Naive thymus-derived CD8-positive, alpha-beta T cell (primary cell): ENCODE data around the gene LPP. TPM values are rescaled to one million over a fixed set of nuclear protein-coding genes. Genes with fewer than 3 reads are reported as not detected.

Source experiments
- ATAC-seq, 2 donors: fragments of 150-1000 bp; cut with Tn5 transposase in 1 of 2; sonication (Bioruptor Pico), chemical (Tn5 transposase) in 1 of 2; 1 replicate in 1 of 2; 2 replicates in 1 of 2; pipeline ENCODE4 v1.10.0; 2021; ENCODE audit warnings: mild to moderate bottlenecking in 2 of 2, moderate library complexity in 2 of 2
- POLR2A ChIA-PET: fragments of 350-600 bp; sonication (Branson Sonifier 250); formaldehyde crosslinking; loops from one replicate; lab custom pipeline; 2021; ENCODE audit warnings: antibody characterized with exemption; lab: Charles Lee
- DNase-seq, 10 donors: peaks; one replicate each; pipeline versions ENCODE4 v3.0.0 to v3.0.0-alpha.2; 2020 to 2022
- H3K27ac Mint-ChIP-seq, 10 donors: one replicate each; pipeline ENCODE4 v1.8.0; 2020 to 2022; ENCODE audit warnings: mild to moderate bottlenecking in 10 of 10, mixed read lengths in 10 of 10, moderate library complexity in 4 of 10, inconsistent platforms in 1 of 10
- H3K27me3 Mint-ChIP-seq, 5 donors: one replicate each; pipeline ENCODE4 v1.8.0; 2021 to 2022; ENCODE audit warnings: mixed read lengths in 5 of 5
- H3K36me3 Mint-ChIP-seq, 3 donors: one replicate each; pipeline ENCODE4 v1.8.0; 2020 to 2022; ENCODE audit warnings: mixed read lengths in 3 of 3, mild to moderate bottlenecking in 2 of 3, inconsistent platforms in 1 of 3
- H3K4me1 Mint-ChIP-seq, 4 donors: one replicate each; pipeline ENCODE4 v1.8.0; 2021 to 2022; ENCODE audit warnings: mixed read lengths in 4 of 4
- H3K4me3 Mint-ChIP-seq, 10 donors: one replicate each; pipeline ENCODE4 v1.8.0; 2020 to 2022; ENCODE audit warnings: mild to moderate bottlenecking in 10 of 10, mixed read lengths in 10 of 10, moderate library complexity in 6 of 10, inconsistent platforms in 1 of 10
- H3K9me3 Mint-ChIP-seq, 9 donors: one replicate each; pipeline ENCODE4 v1.8.0; 2020 to 2022; ENCODE audit warnings: mixed read lengths in 9 of 9, mild to moderate bottlenecking in 3 of 9, inconsistent platforms in 1 of 9, moderate library complexity in 1 of 9
- polyA plus RNA-seq, 3 donors: library from polyadenylated mRNA; unstranded; fragments of 300-500 nt; fragmentation: Illumina TruSeq; gene quantifications; one replicate each; pipeline ENCODE4 v1.2.3, GENCODE V29; 2021
- total RNA-seq, 8 experiments: library from RNA in 2 of 8; stranded (reverse) in 2 of 8; gene quantifications; one replicate each; pipeline ENCODE4 v1.2.3 and lab custom pipeline; 2021 to 2026

LPP gene
- total and polyA plus RNA-seq, 5 experiments from 2014 or later = 4.9 to 12.5 (median 7.7) TPM

DNA sequence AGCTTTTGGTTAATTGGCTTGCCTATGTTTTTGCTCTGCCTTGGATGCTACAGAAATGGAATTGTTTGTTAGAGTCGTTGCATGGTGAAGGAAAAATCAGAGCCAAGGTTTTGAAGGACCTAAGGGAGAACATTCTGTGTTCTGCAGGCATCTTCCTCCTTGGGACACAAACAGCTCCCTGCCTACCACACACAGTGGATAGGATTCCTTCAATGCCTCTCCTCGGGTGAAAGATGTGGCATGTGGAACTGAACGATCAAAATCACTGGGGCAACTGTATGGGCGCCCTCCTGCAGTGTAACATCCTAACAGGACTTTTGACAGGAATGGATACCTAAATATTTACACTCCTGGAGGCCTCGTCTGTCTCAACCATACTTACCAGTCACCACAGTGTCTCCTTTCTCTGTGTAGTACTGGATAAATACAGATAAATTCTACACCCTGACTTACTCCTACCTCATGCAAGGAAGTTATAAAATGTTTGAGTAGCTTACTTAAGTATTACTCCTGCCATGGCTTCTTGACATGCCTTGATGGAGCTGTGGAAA lies 100.6 kb downstream of the LPP start:
- H3K27ac Mint-ChIP-seq = no peak overlapping the region
- peaks cover 0 to 28% (median 8%) of the 10 kb centered on the region in 3 donors for H3K36me3 Mint-ChIP-seq
- no peak overlapping the region for H3K4me3 Mint-ChIP-seq
- peaks cover 0 to 3% (median 0%) of the 10 kb centered on the region in 9 donors for H3K9me3 Mint-ChIP-seq
- H3K27me3 Mint-ChIP-seq = no peaks in the 10 kb centered on the region
- DNase-seq (no peak), ATAC-seq (no peak)
- H3K4me1 Mint-ChIP-seq = peaks cover 9 to 28% (median 12%) of the 10 kb centered on the region in 4 donors
- POLR2A ChIA-PET = no interaction called here

DNA sequence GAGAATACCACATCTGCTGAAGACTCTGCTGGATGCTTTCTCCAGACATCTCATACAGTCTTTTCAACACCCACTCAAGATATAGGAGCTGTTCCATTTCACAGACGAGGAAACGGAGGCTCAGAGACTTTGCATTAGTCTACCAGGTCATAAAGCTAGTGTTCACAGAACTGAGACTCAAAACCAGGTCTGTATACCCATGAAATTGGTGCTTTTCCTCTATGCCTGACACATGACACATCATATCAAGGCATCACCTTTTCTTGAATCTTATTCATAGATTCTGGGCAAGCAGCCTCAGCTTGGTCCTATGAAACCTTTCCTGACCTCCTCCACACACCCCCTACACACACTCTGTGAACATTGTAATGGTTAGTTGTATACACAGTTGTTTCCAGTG lies 101.2 kb downstream of the LPP start:
- H3K9me3 Mint-ChIP-seq = peaks cover 0 to 3% (median 0%) of the 10 kb centered on the region in 9 donors
- peaks cover 9 to 28% (median 12%) of the 10 kb centered on the region in 4 donors for H3K4me1 Mint-ChIP-seq
- POLR2A ChIA-PET = no interaction called here
- H3K27ac Mint-ChIP-seq = no peak overlapping the region
- peaks cover 0 to 29% (median 8%) of the 10 kb centered on the region in 3 donors for H3K36me3 Mint-ChIP-seq
- H3K4me3 Mint-ChIP-seq = no peak overlapping the region
- DNase-seq (no peak), ATAC-seq (no peak)
- H3K27me3 Mint-ChIP-seq = no peaks in the 10 kb centered on the region

DNA sequence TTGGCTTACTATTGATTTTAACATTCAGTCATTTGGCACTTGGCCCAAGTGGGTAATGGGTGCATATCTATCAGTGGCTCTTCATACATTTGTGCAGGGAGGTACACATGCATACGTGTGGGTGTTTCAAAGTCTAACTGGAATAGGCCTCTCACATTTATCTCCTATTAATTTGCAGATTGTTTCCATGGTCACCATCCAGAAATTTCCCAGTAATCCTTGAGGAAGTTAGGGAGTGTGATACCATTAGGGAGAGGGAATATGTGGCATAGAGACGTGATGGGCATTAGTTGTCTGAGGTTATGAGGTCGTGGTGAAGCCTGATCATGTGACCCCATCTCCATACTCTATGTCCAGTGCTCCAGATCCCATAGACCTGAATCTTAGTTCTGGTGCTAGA lies 102.8 kb downstream of the LPP start:
- ATAC-seq (no peak), DNase-seq (no peak)
- POLR2A ChIA-PET = no interaction called here
- Mint-ChIP-seq H3K4me3 (no peak overlapping the region), H3K4me1 (peaks cover 7 to 25% (median 9%) of the 10 kb centered on the region in 4 donors), H3K27ac (no peak overlapping the region), H3K36me3 (peaks cover 0 to 27% (median 5%) of the 10 kb centered on the region in 3 donors), H3K27me3 (no peaks in the 10 kb centered on the region), H3K9me3 (peaks cover 0 to 3% (median 0%) of the 10 kb centered on the region in 9 donors)

DNA sequence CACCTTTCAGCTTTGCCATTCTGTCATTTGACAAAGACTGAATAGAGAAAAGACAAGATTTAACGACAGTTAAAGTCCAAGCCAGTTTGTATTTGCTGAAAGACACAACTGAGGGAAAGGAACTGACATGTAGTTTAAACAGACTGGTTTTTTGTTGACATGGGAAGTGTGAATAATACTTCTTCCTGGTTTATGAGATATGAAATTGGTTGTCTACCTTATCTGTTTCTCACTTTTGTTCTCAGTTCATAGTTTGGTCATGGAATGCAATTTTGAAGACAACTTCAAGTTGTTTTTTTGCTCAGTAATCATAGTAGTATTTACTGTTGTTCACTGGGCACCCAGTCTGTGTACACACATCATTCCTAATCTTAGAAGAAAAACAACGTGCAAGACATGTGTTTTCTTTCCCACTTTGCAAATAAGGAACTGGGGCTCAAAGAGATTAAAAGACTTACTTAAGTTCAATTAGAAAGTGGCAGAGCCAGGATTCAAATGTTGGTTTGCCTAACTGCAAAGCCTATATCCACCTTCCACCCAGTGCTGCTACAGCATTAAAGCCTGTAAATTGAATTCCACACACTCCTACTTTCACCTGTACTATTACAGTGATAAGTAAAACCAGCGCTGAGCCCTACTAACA lies 103.5 kb downstream of the LPP start:
- H3K4me3 Mint-ChIP-seq = no peak overlapping the region
- no peaks in the 10 kb centered on the region for H3K27me3 Mint-ChIP-seq
- ATAC-seq (no peak), DNase-seq (no peak)
- H3K27ac Mint-ChIP-seq = peak overlapping the region in 1 of 10 donors; percentile 60
- H3K9me3 Mint-ChIP-seq = no peaks in the 10 kb centered on the region
- POLR2A ChIA-PET = no interaction called here
- peaks cover 0 to 22% (median 2%) of the 10 kb centered on the region in 3 donors for H3K36me3 Mint-ChIP-seq
- H3K4me1 Mint-ChIP-seq = peaks cover 7 to 25% (median 9%) of the 10 kb centered on the region in 4 donors

DNA sequence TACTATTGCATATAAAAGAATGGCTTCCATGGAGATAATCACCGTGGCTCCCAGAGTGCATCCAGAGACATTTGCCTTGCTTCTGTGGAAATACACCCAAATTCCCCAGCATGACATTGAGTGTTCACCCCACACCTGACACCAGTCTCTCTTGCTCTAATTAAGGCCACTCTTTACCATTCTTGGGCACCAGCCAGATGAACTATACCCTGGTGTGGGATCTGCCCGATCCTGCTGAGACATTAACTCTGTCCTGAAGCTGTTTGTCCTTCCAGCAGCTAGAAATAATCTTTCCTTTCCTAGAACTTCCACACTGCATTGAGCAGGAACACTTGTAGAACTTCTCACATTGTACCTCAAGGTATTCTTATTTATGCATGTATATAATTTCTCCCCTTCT lies 105.2 kb downstream of the LPP start:
- no peaks in the 10 kb centered on the region for H3K27me3 Mint-ChIP-seq
- peak overlapping the region in 2 of 10 donors; percentile 4 to 44 for H3K27ac Mint-ChIP-seq
- H3K4me1 Mint-ChIP-seq = peaks cover under 1 to 17% (median 6%) of the 10 kb centered on the region in 4 donors
- H3K4me3 Mint-ChIP-seq = no peak overlapping the region
- H3K9me3 Mint-ChIP-seq = no peaks in the 10 kb centered on the region
- DNase-seq (no peak), ATAC-seq (no peak)
- peaks cover 0 to 10% (median 0%) of the 10 kb centered on the region in 3 donors for H3K36me3 Mint-ChIP-seq
- POLR2A ChIA-PET = no interaction called here

DNA sequence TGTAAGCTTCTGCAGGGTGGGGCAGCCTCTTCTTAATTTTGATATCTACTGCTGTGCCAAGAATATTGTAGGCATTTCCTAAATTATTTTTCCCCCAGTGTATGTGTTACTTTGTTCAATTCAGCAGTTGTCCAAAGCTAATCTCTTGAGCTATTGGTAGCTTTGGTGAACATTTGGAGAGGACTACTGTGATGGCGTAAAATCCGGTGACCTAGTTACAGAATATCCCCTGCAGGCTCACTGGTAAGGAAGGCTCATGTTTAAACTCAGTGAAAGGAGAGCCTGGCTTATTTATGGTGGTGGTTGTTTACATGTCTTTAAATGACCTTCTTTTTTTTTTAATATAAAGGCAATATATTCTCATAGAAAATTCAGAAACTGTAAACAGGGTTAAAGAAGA lies 105.6 kb downstream of the LPP start:
- H3K9me3 Mint-ChIP-seq = no peaks in the 10 kb centered on the region
- H3K27me3 Mint-ChIP-seq = no peaks in the 10 kb centered on the region
- ATAC-seq (no peak), DNase-seq (no peak)
- H3K4me3 Mint-ChIP-seq = no peak overlapping the region
- POLR2A ChIA-PET = no interaction called here
- H3K27ac Mint-ChIP-seq = no peak overlapping the region
- peaks cover 0 to 9% (median 0%) of the 10 kb centered on the region in 3 donors for H3K36me3 Mint-ChIP-seq
- peaks cover 0 to 13% (median 6%) of the 10 kb centered on the region in 4 donors for H3K4me1 Mint-ChIP-seq

DNA sequence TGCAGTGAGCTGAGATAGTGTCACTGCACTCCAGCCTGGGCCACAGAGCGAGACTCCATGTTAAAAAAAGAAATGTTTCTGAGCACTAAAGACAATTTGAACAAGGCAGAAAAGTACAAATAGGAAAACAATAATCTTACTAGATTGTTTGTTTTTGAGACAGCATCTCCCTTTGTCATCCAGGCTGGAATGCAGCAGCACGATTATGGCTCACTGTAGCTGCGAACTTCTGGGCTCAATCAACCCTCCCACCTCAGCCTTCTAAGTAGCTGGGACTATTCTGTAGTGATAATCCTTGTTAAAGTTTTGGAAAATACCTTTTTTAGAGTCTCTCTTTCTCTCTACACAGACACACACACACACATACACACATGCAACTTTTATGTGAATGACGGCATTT lies 107.1 kb downstream of the LPP start:
- Mint-ChIP-seq H3K9me3 (no peaks in the 10 kb centered on the region), H3K4me3 (no peak overlapping the region), H3K36me3 (peaks cover 0 to 2% (median 0%) of the 10 kb centered on the region in 3 donors), H3K4me1 (peaks cover 0 to 13% (median 6%) of the 10 kb centered on the region in 4 donors), H3K27ac (no peak overlapping the region), H3K27me3 (no peaks in the 10 kb centered on the region)
- DNase-seq (no peak), ATAC-seq (no peak)
- POLR2A ChIA-PET = no interaction called here

DNA sequence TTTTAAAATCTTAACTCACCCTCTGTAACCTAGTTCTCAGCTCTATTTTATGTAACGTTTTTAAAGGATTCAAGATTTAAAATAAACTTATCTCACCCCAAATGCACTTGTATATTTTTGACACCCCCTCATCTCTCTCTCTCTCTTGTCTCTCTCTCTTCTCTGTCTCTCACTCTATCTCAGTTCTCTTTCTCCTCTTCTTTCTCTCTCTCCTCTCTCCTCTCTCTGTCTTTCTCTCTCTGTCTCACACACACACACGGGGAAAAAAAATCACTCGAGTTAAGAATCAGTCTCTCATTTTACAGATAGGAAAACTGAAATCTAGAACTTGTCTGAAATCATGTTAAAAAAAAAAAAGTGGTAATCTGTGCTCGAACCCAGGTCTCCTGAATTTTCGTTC lies 108.5 kb downstream of the LPP start:
- Mint-ChIP-seq H3K9me3 (no peaks in the 10 kb centered on the region), H3K4me3 (no peak overlapping the region), H3K4me1 (peaks cover 0 to 7% (median 4%) of the 10 kb centered on the region in 4 donors), H3K27me3 (no peaks in the 10 kb centered on the region), H3K36me3 (peaks cover 0 to 2% (median 0%) of the 10 kb centered on the region in 3 donors), H3K27ac (peak overlapping the region in 2 of 10 donors; percentile 54 to 61)
- POLR2A ChIA-PET = no interaction called here
- DNase-seq = no peak
- ATAC-seq = no peak

DNA sequence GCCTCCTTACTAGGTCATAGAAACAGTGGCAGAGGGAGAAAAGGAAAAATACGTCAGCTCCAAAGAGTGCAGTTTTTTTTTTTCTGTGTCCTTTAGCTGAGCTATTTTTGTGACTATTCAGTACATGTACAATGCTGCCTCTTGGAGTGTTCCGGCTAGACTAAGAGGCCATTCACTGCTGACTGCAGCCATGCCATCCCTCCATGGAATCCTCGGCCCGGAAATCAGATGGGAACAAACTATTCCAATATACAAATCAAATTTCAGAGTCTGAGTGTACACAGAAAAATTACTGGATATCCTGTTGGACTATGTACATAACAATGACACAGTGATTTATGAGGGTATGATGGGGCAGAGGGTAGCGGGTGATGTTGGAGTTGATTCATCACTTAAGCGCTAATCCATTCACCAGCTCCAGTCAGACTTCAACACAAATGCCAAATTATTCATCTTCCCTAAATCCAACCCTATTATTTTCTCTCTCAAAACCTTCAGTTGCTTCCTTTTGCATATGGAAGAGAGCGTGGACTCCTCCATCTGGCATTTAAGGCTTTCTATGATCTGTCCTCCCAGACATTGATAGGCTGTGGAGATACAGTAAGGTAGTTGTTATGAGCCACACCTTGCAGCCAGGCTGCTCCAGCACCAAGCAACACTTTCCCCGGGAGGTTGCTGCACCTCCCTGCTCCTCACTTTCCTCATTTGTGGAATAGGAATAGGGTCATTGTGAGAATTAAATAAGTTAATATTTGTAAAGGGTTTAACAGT lies 109.1 kb downstream of the LPP start:
- Mint-ChIP-seq H3K4me3 (no peak overlapping the region), H3K27ac (peak overlapping the region in 1 of 10 donors; percentile 54), H3K36me3 (peaks cover 0 to 2% (median 0%) of the 10 kb centered on the region in 3 donors), H3K9me3 (no peaks in the 10 kb centered on the region), H3K27me3 (no peaks in the 10 kb centered on the region), H3K4me1 (peaks cover 0 to 9% (median 4%) of the 10 kb centered on the region in 4 donors)
- ATAC-seq (no peak), DNase-seq (no peak)
- POLR2A ChIA-PET = no interaction called here

DNA sequence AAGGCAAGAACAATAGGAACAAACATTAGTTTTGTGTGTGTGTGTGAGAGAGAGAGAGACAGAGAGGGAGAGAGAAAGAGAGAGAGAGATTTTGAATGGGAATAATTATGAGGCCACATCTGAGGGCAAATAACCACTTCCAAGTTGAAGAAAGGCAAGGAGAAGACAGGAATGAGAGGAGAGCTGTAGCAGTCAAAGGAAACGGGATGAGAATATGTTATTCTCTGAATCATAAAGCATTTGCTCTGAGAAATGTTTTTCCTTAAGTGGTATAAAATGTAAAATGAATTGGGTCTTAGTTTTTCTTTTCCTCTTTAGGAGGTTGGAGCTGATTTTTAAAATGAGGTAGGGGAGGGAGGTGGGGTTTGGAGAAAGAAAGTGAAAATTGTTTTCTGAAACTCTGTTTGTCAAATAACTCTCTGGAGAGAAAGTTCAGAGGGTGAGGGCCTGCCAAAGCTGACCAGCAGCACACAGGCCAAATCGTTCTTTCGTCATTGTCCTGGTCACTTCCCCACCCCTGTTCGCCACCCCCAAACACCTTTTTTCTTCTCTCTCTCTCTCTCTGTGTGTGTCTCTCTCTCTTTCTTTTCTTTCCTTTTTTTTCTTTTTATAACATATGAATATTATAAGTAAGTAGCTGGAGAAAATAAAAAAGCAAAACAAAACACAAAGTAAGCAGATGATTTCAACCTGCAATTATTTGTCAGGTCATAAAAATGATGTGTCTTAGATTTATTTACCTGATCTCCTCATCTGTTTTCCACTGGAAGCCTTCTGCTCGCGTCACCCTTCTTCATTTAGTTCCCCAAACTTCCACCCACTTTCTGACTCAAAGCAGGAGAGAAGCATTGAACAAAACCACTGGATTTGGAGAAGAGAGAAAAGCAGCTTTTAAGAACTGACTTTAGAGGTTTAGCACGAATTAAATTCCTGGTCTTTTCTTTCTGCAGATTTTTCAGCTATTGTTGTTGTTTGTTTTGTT lies 110.6 kb downstream of the LPP start:
- POLR2A ChIA-PET = interaction anchor here (0.7 kb wide), 1 partner anchor 42 kb away, joined by 3 read pairs; no protein-coding TSS in a partner anchor
- peaks cover 0 to 9% (median 3%) of the 10 kb centered on the region in 4 donors for H3K4me1 Mint-ChIP-seq
- H3K9me3 Mint-ChIP-seq = no peaks in the 10 kb centered on the region
- DNase-seq (no peak), ATAC-seq (no peak)
- H3K4me3 Mint-ChIP-seq = no peak overlapping the region
- no peaks in the 10 kb centered on the region for H3K27me3 Mint-ChIP-seq
- H3K36me3 Mint-ChIP-seq = peaks cover 0 to 2% (median 0%) of the 10 kb centered on the region in 3 donors
- H3K27ac Mint-ChIP-seq = no peak overlapping the region

DNA sequence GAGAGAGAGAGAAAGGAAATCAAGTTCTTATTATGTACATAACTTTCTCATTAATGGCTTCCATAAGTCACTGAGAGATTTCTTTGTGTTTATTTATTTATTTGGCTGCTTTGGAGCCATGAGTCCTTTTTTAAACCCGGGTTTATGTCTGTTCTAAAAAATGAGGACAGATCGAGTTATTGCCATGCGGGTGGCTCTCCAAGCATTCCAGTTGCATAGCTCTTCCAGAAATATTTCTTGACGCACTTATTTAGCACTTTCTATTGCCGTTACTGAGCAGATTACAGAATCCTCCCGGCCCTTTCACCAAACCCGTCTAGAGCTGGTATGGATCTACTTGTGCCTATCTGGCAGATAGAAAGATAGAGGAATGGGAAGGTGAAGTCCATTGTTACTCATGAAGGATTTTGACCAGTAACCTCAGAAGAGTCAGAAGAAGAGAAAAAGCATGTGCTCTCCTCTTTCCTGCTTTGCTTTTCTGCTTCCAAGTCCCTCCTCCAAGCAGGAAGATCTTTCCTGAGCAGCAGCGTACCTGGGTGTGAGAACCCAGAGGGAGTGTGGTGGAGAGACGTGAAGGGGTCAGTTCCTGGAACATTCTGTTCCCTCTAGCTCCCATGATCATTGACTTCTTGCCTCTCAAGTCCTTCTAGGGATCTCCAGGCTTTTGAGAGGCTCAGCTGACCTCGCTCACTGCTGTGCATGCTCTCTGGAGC lies 112.8 kb downstream of the LPP start:
- no peak overlapping the region for H3K4me3 Mint-ChIP-seq
- POLR2A ChIA-PET = no interaction called here
- peak overlapping the region in 2 of 10 donors; percentile 22 to 46 for H3K27ac Mint-ChIP-seq
- H3K27me3 Mint-ChIP-seq = no peaks in the 10 kb centered on the region
- H3K36me3 Mint-ChIP-seq = peaks cover 0 to 2% (median 0%) of the 10 kb centered on the region in 3 donors
- H3K4me1 Mint-ChIP-seq = peaks cover 0 to 20% (median 12%) of the 10 kb centered on the region in 4 donors
- H3K9me3 Mint-ChIP-seq = no peaks in the 10 kb centered on the region
- DNase-seq (no peak), ATAC-seq (no peak)
